Measurements from ENCODE around the gene GHRL. TPM values are rescaled to one million over a fixed set of nuclear protein-coding genes. Genes with fewer than 3 reads are reported as not detected.

Gene GHRL
- total RNA-seq, 2 experiments from 2014 or later, result 0.73 TPM; not detected in 1

DNA sequence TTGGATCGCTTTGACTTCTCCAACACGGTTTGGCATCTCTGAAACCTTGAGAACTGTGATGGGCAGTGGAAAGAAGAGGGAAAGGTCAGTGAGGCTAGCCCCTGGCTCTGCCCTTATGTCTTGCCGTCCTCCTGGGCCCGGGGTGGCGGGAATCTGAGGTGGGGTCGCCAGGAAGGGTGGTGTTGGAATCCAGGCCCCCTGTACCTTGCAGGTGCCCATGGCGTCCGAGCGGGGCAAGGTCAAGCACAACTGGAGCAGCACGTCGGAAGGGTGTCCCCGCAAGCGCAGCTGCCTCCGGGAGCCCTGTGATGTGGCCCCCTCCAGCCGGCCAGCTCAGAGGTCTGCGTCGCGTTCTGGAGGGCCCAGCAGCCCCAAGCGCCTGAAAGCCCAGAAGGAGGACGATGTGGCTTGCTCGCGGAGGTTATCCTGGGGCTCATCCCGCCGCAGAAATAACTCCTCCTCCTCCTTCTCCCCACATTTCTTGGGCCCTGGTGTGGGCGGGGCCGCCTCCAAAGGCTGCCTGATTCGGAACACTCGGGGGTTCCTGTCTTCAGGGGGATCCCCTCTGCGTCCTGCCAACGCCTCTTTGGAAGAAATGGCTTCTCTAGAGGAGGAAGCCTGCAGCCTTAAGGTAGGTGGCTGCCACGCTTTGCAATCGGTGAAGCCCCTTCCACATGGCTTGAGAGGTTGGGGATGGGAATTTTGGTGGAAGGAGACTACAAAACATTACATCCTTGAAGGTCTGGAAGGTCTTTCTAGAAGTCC, 43.6 kb downstream of the GHRL start:
- ChIA-PET CTCF (interaction anchor here (0.9 to 1.6 kb wide), 4 partner anchors 14 to 134 kb away, joined by 3 to 5 read pairs (median 4); partner anchors contain the start of gene BRK1), POLR2A (interaction anchor here (0.7 to 2.0 kb wide), 9 partner anchors 10 to 238 kb away, joined by 3 to 14 read pairs (median 4); partner anchors contain the start of genes BRK1 and VHL)
- H3K4me1 Mint-ChIP-seq (ENCODE audit: low read depth), result peaks cover 62% of the 10 kb centered on the region
- peaks cover 26% of the 10 kb centered on the region for H3K9me3 Mint-ChIP-seq
- DNase-seq, result peak; percentile 79
- peak overlapping the region; percentile 98 for H3K27ac Mint-ChIP-seq
- H3K36me3 Mint-ChIP-seq, result peaks cover 59% of the 10 kb centered on the region
- intact Hi-C loops (cut with micrococcal nuclease), result loop anchor here (1.0 to 10.0 kb wide), 10 partner anchors 21 to 852 kb away; partner anchors contain the start of genes BRK1, BRPF1, CRELD1 and FANCD2
- H3K27me3 Mint-ChIP-seq, result no peaks in the 10 kb centered on the region
- peak overlapping the region; percentile 97 for H3K4me3 Mint-ChIP-seq

DNA sequence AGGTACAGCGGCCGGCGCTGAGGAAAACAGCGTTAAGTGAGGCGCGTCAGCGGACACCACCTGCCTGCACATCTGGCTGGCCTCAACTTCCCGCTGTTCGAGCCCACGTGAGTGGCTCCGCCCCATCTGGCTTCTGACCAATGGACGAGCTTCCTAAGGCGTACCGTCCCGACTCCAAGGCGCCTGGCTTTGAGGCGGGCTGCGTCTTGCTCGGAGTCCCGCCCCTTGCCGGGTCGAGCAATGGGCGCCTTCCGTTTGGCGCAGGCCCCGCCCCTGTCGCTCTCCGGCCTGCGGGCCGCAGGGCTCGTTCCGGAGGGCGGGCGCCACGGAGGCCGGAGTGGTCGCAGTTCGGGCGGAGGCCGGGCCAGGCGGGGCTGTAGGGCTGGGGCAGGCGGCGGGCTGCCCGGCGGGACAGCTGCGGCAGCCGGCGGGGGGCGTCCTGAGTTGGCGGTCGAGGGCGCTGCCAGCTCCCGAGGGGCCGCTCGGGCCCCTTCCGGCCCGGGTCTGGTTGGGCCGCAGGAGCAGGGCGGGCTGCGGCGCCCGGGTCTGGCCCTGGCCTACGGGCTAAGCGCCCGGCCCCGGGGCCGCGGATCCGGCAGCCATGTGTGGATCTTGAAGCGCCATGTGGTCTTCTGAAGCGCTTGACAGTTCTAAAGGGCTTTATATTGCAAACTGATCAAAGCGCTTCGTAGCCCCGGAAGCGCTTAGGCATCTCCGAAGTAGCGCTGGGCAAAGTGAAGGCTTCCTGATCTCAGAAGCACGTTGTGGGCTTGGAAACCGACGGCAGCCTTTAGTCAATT, 44.4 kb downstream of the GHRL start, which contains the start of gene TATDN2:
TATDN2 (plus strand) TSS at position 276 of the 800 bp plus-strand sequence. CDS start 742 bp downstream, outside the sequence.
- H3K4me3 Mint-ChIP-seq, result peak within 1 kb of the TSS; percentile 97
- intact Hi-C loops (cut with micrococcal nuclease), result loop anchor here (1.0 to 10.0 kb wide), 10 partner anchors 20 to 852 kb away; partner anchors contain the start of genes BRK1, BRPF1, CRELD1 and FANCD2
- H3K27ac Mint-ChIP-seq, result peak within 1 kb of the TSS; percentile 98
- H3K36me3 Mint-ChIP-seq, result peaks cover 59% of the 10 kb centered on the region
- H3K9me3 Mint-ChIP-seq, result peaks cover 30% of the 10 kb centered on the region
- peak; percentile 97 for DNase-seq
- ChIA-PET CTCF (interaction anchor here (0.9 to 1.6 kb wide), 7 partner anchors 9 to 134 kb away, joined by 3 to 5 read pairs (median 3); partner anchors contain the start of gene BRK1), POLR2A (interaction anchor here (0.5 to 2.0 kb wide), 14 partner anchors 9 to 1517 kb away, joined by 3 to 14 read pairs (median 3); partner anchors contain the start of genes ARPC4 and BRK1)
- H3K4me1 Mint-ChIP-seq (ENCODE audit: low read depth), result peaks cover 61% of the 10 kb centered on the region
- H3K27me3 Mint-ChIP-seq, result no peaks in the 10 kb centered on the region

DNA sequence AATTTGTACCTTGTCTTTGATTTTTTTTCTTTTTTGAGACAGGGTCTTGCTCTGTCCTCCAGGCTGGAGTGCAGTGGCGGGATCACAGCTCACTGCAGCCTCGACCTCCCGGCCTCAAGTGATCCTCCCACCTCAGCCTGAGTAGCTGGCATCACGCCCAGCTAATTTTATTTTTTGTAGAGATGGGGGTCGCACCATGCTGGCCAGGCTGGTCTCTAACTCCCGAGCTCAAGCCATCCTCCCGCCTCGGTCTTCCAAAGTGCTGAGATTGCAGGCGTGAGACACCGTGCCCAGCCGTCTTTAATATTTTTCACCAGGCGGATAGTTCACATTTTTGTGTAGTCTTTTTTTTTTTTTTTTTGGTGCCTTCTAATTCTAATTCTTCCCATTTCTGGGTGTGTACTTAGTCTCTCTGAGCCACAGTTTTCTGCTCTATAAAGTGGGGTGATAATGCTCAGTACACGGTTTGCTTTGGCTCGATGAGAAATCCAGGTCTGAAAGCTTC, 45.0 kb downstream of the GHRL start:
- Mint-ChIP-seq H3K9me3 (peaks cover 30% of the 10 kb centered on the region), H3K27me3 (no peaks in the 10 kb centered on the region), H3K27ac (peak overlapping the region; percentile 95), H3K4me3 (peak overlapping the region; percentile 73), H3K36me3 (peaks cover 54% of the 10 kb centered on the region), H3K4me1 (ENCODE audit: low read depth) (peaks cover 61% of the 10 kb centered on the region)
- ChIA-PET CTCF (interaction anchor here (0.9 to 1.4 kb wide), 6 partner anchors 9 to 133 kb away, joined by 3 to 5 read pairs (median 3); partner anchors contain the start of gene BRK1), POLR2A (interaction anchor here (0.5 to 2.0 kb wide), 12 partner anchors 13 to 1518 kb away, joined by 3 to 14 read pairs (median 3); partner anchors contain the start of genes ARPC4 and BRK1)
- DNase-seq, result no peak
- intact Hi-C loops (cut with micrococcal nuclease), result loop anchor here (1.0 to 10.0 kb wide), 10 partner anchors 19 to 851 kb away; partner anchors contain the start of genes BRK1, BRPF1, CRELD1 and FANCD2

DNA sequence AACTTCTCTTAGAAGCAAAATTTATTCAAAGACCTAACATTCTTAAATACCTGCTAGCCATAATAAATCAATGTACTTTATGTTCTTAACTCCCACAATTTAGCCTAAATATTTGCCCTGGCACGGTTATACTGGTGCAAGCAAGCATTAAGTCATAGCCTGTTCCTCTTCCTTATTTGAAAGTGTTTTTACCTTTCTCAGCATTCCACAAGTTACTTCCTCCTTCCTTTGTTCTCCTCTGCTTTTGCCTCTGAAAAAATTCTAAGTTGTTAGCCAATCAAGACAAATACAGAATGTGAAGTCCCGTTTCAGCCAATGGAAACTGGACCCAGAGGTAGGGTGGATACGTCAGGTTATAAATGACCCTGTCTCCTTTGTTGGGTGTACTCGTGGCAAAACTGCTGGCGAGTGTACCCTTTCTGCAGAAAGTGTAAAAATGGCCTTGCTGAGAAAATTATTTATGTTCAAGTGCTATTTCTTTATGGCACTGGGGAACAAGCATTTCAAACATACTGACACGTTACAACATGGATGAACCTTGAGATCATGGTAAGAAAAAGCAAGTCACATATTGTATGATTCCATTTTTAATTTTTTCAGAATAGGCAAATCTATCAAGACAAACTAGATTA, 47.5 kb downstream of the GHRL start:
- peaks cover 41% of the 10 kb centered on the region for H3K36me3 Mint-ChIP-seq
- no peak overlapping the region for H3K4me3 Mint-ChIP-seq
- CTCF ChIA-PET, result no interaction called here
- peaks cover 30% of the 10 kb centered on the region for H3K9me3 Mint-ChIP-seq
- intact Hi-C loops (cut with micrococcal nuclease), result loop anchor here (5.0 to 10.0 kb wide), 3 partner anchors 220 to 510 kb away; partner anchors contain the start of genes BRPF1, CRELD1 and FANCD2
- DNase-seq, result no peak
- no peaks in the 10 kb centered on the region for H3K27me3 Mint-ChIP-seq
- POLR2A ChIA-PET, result no interaction called here
- peaks cover 63% of the 10 kb centered on the region for H3K4me1 Mint-ChIP-seq (ENCODE audit: low read depth)
- H3K27ac Mint-ChIP-seq, result no peak overlapping the region

DNA sequence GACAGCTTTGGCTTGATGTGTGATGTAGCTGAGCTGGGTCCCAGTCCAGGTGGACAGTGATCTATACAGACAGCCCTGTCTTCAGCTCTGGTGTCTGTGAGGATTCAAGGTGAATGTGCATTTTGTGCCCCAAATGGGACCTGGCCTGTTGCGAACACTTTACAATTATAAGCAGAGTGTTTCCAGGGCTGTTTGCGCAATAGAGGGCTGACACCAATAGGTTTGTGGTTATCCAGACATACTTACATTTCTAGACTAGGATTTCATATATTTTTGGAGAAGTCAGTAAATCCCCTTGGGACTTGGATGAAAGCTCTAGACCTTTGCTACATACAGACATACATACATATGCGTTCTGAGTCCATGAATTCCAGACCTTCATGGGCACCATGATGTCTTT, 48.7 kb downstream of the GHRL start:
- CTCF ChIA-PET, result interaction anchor here (0.7 kb wide), 1 partner anchor 15 kb away, joined by 4 read pairs; no protein-coding TSS in a partner anchor

DNA sequence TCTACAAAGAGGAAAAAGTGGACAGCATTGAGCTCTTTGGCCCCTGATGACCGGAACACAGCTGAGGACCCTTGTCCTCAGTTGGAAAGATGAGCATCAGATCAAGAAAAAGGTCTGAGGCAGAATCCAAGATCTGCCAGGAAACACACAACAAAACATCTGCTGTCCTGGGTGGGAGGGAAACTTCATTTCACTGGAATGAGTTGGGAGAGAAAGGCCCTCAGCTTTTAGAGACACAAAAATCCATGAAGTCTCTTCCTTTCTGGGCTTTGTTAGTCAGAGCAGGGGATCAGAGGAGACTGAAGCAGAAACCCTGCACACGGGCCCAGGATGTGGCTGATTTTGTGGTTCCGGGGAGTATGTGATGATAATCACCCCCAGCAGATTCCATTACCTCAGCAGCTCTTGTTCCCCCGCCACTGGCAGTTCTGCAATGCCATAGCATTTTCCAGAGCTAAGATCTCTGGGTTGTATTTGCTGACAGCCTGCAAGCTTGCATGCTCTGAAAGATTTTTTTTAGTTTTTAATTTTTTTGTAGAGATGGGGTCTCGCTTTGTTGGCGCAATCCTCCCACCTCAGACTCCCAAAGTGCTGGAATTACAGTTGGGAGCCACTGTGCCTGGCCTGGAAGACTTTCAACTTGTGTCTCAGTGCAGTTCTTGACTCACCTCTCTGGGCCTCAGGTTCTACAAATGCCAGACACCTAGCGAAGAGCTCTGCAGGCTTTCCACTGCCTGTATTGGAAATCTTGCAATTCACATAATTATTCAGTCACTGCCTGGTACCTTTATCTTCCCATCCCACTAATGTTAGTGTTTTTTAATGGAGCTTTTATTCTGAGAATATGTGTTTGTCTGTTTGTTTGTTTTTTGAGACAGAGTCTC, 50.3 kb downstream of the GHRL start:
- intact Hi-C loops (cut with micrococcal nuclease), result loop anchor here (1.0 to 10.0 kb wide), 3 partner anchors 14 to 508 kb away; partner anchors contain the start of genes BRPF1 and FANCD2

More for the DNA sequence above, 48.7 kb downstream of the GHRL start:
- peaks cover 30% of the 10 kb centered on the region for H3K9me3 Mint-ChIP-seq
- intact Hi-C loops (cut with micrococcal nuclease), result loop anchor here (10.0 kb wide), 2 partner anchors 219 to 509 kb away; partner anchors contain the start of genes BRPF1 and FANCD2
- H3K4me1 Mint-ChIP-seq (ENCODE audit: low read depth), result peaks cover 59% of the 10 kb centered on the region
- no peak for DNase-seq
- H3K4me3 Mint-ChIP-seq, result no peak overlapping the region
- no peaks in the 10 kb centered on the region for H3K27me3 Mint-ChIP-seq
- POLR2A ChIA-PET, result no interaction called here
- H3K27ac Mint-ChIP-seq, result peak overlapping the region; percentile 74
- H3K36me3 Mint-ChIP-seq, result peaks cover 34% of the 10 kb centered on the region

DNA sequence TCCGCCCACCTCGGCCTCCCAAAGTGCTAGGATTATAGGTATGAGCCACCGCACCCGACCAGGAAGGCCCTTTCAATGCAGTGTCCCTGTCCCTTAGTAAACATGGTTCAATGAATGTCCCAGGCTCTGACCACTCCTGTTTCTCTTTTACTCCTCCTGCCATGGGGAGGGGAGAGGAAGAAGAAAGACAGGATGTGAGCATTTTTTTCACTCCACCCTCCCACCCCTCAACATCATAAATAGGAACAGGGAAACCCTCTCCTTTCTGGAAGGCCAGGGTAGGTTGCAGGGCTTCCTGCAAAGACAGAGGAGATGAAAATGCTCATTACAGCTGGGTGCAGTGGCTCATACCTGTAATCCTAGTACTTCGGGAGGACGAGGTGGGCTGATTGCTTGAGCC, 51.9 kb downstream of the GHRL start:
- CTCF ChIA-PET, result no interaction called here
- Mint-ChIP-seq H3K9me3 (peaks cover 20% of the 10 kb centered on the region), H3K4me3 (no peak overlapping the region), H3K4me1 (ENCODE audit: low read depth) (peaks cover 64% of the 10 kb centered on the region), H3K36me3 (peaks cover 33% of the 10 kb centered on the region), H3K27me3 (no peaks in the 10 kb centered on the region), H3K27ac (peak overlapping the region; percentile 97)
- no peak for DNase-seq
- intact Hi-C loops (cut with micrococcal nuclease), result loop anchor here (10.0 kb wide), 2 partner anchors 216 to 506 kb away; partner anchors contain the start of genes BRPF1 and FANCD2
- POLR2A ChIA-PET, result interaction anchor here (0.6 to 1.3 kb wide), 2 partner anchors 42 to 99 kb away, joined by 3 read pairs; partner anchors contain the start of gene VHL

More for the DNA sequence above, 50.3 kb downstream of the GHRL start:
- Mint-ChIP-seq H3K27me3 (no peaks in the 10 kb centered on the region), H3K36me3 (peaks cover 30% of the 10 kb centered on the region), H3K4me1 (ENCODE audit: low read depth) (peaks cover 66% of the 10 kb centered on the region), H3K4me3 (peak overlapping the region; percentile 36), H3K27ac (peak overlapping the region; percentile 97), H3K9me3 (peaks cover 24% of the 10 kb centered on the region)
- DNase-seq, result peak; percentile 91
- ChIA-PET POLR2A (interaction anchor here (0.7 to 1.8 kb wide), 8 partner anchors 12 to 101 kb away, joined by 3 to 15 read pairs (median 4); partner anchors contain the start of gene VHL), CTCF (interaction anchor here (0.7 to 2.1 kb wide), 4 partner anchors 9 to 171 kb away, joined by 3 to 9 read pairs (median 3); no protein-coding TSS in a partner anchor)

DNA sequence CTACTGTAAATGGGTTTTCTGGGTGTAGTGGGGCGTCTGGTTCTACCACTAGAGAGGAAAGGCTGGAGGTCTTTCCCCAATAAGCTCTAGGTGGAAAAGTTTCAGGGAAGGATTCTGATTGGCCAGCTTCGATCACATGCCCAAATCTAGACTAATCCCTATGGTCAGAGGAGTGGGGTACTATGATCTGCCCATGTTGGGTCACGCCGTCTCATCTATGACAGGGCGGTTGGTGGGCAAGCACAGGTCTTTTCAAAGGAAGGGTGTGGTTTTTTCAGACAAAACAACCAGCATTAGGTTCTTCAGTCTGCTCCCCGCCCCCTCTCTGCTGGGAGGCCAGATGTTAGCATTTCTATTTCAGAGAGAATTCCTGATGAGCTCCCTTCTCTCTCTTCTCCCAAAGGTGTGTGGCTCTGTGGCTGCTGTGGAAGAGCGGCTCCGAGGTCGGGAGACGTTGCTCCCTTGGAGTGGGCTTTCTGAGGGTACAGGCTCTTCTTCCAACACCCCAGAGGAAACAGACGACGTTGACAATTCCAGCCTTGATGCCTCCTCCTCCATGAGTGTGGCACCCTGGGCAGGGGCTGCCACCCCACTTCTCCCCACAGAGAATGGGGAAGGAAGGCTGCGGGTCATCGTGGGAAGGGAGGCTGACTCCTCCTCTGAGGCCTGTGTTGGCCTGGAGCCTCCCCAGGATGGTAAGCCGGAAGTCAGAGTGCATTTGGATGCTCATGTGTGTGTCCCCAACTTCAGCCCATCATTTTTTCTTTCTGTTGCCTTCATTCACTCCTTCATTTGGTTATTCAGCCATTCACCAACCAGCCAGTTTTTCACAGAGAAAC, 54.2 kb downstream of the GHRL start:
- H3K9me3 Mint-ChIP-seq, result no peaks in the 10 kb centered on the region
- peak overlapping the region; percentile 59 for H3K27ac Mint-ChIP-seq
- no peaks in the 10 kb centered on the region for H3K27me3 Mint-ChIP-seq
- no peak overlapping the region for H3K4me3 Mint-ChIP-seq
- H3K36me3 Mint-ChIP-seq, result peaks cover 19% of the 10 kb centered on the region
- ChIA-PET POLR2A (interaction anchor here (0.9 kb wide), 1 partner anchor 10 kb away, joined by 3 read pairs; the partner anchor contains the start of gene TATDN2), CTCF (interaction anchor here (0.9 to 1.6 kb wide), 2 partner anchors 9 to 44 kb away, joined by 3 to 4 read pairs; partner anchors contain the start of gene TATDN2)
- intact Hi-C loops (cut with micrococcal nuclease), result no loop called here
- peak; percentile 55 for DNase-seq
- H3K4me1 Mint-ChIP-seq (ENCODE audit: low read depth), result peaks cover 50% of the 10 kb centered on the region
